RWPE1 (cell line): ENCODE results near the gene PIGO.

Source experiments
- CTCF ChIA-PET: fragments of 350-600 bp; sonication (Branson Sonifier 250); formaldehyde crosslinking; extraction: SDS; loops from one replicate; lab custom pipeline; 2021; lab: Yijun Ruan, JAX
- POLR2A ChIA-PET: fragments of 400-600 bp; formaldehyde crosslinking; extraction: SDS; loops from one replicate; lab custom pipeline; 2020; ENCODE audit warnings: antibody characterized with exemption; ENCODE audit not compliant: low non-redundant PET; lab: Yijun Ruan, JAX
- DNase-seq: peaks from one replicate; pipeline ENCODE4 v3.0.0; 2012; ENCODE audit warnings: low spot score
- H3K27ac ChIP-seq: fragments of 450-650 bp; 2 replicates; pipeline ENCODE4 v1.5.1; 2017
- TF ChIP-seq, protein P1 (sequence below): fragments of 450-650 bp; conservative IDR thresholded peaks from 2 replicates; pipeline ENCODE4 v1.5.1; 2017; ENCODE audit warnings: low read depth, mild to moderate bottlenecking

PIGO gene

DNA sequence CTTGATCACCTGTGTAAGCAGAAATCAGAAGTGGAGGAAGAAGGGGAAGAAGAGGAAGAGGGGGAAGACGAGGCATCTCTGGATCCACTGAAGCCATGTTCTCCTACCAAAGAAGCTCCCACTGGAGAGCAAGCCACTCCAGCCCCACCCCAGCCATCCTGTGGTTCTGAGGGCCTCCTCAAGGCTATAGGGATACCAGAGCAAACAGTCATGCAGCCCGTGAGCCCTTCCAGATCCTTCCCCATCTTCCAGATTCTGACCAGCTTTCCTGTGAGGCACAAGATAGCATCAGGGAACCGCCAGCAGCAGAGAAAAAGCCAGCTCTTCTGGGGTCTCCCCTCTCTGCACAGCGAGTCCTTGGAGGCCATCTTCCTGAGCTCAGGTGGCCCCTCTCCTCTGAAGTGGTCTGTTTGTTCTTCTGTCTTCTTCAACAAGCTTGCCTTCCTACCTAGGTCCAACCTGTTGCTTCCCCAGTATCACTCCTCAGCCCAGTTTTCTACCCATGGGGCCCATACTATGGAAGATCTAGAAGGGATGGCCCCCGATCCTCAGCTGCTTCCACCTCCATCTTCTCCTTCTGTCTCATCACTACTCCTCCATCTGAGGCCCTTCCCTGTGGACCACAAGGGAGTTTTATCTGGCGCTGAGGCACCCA lies 53.4 kb downstream of the PIGO start:
- CTCF ChIA-PET, result interaction anchor here (0.6 to 1.4 kb wide), 3 partner anchors 9 to 141 kb away, joined by 3 to 10 read pairs (median 5); partner anchors contain the start of gene PIGO
- TF ChIP-seq, protein P1, sequence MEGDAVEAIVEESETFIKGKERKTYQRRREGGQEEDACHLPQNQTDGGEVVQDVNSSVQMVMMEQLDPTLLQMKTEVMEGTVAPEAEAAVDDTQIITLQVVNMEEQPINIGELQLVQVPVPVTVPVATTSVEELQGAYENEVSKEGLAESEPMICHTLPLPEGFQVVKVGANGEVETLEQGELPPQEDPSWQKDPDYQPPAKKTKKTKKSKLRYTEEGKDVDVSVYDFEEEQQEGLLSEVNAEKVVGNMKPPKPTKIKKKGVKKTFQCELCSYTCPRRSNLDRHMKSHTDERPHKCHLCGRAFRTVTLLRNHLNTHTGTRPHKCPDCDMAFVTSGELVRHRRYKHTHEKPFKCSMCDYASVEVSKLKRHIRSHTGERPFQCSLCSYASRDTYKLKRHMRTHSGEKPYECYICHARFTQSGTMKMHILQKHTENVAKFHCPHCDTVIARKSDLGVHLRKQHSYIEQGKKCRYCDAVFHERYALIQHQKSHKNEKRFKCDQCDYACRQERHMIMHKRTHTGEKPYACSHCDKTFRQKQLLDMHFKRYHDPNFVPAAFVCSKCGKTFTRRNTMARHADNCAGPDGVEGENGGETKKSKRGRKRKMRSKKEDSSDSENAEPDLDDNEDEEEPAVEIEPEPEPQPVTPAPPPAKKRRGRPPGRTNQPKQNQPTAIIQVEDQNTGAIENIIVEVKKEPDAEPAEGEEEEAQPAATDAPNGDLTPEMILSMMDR, result no peak
- POLR2A ChIA-PET, result no interaction called here
- peak overlapping the region; percentile 8; the same call in 1 of the 2 replicates for H3K27ac ChIP-seq
- no peak for DNase-seq

GRCh38 chr9:35042081-35042604 lies 54.2 kb downstream of the PIGO start:
- ChIA-PET CTCF (interaction anchor here (0.9 to 1.4 kb wide), 3 partner anchors 9 to 282 kb away, joined by 3 to 10 read pairs (median 4); partner anchors contain the start of gene PIGO), POLR2A (no interaction called here)
- H3K27ac ChIP-seq, result peak overlapping the region; percentile 39
- TF ChIP-seq, protein P1, result no peak
- peak; percentile 25 for DNase-seq
